Hematopoietic multipotent progenitor cell treated with erythropoietin and hydrocortisone succinate and interleukin-3 and kit ligand, for 8 days (in vitro differentiated cells): ENCODE results near the gene ASTN2.

ENCODE experiments used
- DNase-seq: peaks from one replicate; pipeline ENCODE4 v3.0.0-alpha.2; 2015

Gene ASTN2

GRCh38 chr9:116789081-116789480 is 625.8 kb downstream of the ASTN2 start:
- DNase-seq: no peak

DNA sequence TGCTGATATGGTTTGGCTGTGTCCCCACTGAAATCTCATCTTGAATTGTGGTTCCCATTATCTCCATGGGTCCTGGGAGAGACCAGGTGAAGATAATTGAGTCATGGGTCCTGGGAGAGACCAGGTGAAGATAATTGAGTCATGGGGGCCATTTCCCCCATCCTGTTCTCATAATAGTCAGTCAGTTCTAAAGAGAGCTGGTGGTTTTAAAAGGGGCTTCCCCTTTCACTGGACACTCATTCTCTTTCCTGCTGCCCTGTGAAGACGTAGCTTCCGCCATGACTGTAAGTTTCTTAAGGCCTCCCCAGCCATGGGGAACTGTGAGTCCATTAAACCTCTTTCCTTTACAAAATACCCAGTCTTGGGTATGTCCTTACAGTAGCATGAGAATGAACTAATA is 628.1 kb downstream of the ASTN2 start:
- no peak for DNase-seq

DNA sequence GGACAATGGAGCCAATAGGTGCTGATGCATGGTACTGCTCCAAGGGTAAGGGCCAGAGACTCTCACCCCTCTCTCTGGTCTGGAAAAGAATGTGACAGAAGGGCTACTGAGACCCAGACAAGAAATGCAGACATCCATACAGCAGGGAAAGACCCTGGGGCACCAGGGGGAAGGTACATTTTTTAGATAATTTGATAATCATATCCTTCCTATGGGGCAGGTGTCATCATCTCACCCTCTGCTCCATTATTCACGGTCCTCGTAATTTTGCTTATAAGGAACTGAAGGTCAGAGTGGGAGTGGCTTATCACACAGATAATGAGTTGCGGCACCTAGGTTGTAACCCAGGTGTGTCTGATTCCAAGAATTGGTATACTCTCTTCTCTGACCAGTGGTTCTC is 637.7 kb downstream of the ASTN2 start:
- DNase-seq: no peak

GRCh38 chr9:116774421-116775180 is 640.3 kb downstream of the ASTN2 start:
- no peak for DNase-seq

DNA sequence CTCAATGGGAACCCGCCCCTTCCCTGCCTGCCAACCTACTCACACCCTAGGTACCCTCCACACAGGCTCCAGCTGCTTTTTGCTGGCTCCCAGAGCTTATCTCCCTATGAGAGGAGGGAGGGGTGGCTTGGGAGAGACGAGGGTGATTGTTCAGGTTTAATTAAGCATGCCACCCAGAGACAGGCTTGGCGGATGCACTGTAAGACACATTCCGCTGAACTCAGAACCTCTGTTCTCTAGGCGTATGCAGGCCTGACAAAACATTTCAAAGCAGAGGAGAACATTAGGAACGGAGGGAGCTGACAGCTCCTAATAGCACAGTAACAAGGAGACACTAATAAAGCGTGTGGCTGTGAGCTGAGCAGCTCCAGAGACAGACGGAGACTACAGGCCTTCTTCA is 647.6 kb downstream of the ASTN2 start:
- no peak for DNase-seq

- no peak for DNase-seq
These were observed 649.8 kb downstream of the ASTN2 start for GRCh38 chr9:116765011-116765410.

DNA sequence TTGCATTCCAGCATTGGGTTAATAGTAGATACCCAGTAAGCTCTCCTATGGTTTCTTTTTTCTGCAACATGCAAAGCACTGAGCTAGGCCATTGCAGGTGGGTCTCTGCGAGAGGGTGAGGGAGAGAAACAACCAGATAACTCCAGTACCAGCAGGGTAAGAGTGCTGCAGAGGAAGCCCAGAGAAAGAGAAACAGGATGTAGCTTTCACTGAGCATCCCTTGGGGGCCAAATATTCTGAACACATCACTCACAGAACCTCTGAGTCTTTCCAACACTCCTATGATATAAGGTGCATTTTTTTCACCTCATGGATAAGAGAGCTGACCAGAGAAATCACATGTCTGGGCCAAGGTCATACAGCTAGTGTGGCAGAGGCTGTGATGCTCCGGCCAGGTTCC is 651.1 kb downstream of the ASTN2 start:
- no peak for DNase-seq

GRCh38 chr9:116760636-116761035 is 654.2 kb downstream of the ASTN2 start:
- no peak for DNase-seq

- DNase-seq: no peak
These were observed 657.8 kb downstream of the ASTN2 start for GRCh38 chr9:116757030-116757429.

DNA sequence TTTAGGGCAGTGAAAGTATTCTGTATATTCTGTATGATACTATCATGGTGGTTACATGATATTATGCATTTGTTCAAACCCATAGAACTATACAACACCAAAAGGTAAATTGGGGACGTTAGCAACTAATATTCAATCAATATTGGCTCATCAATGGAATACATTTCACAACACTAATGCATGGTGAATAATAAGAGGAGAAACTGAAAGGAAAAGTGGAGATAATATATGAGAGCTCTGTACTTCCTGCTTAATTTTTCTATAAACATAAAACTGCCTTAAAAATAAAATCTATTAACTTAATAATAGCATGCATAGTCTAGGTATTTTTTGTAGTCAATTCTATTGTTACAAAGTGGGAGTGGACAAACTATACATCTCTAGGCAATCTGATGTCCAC is 661.5 kb downstream of the ASTN2 start:
- no peak for DNase-seq

- DNase-seq: no peak
These were observed 664.3 kb downstream of the ASTN2 start for GRCh38 chr9:116750510-116750909.

DNA sequence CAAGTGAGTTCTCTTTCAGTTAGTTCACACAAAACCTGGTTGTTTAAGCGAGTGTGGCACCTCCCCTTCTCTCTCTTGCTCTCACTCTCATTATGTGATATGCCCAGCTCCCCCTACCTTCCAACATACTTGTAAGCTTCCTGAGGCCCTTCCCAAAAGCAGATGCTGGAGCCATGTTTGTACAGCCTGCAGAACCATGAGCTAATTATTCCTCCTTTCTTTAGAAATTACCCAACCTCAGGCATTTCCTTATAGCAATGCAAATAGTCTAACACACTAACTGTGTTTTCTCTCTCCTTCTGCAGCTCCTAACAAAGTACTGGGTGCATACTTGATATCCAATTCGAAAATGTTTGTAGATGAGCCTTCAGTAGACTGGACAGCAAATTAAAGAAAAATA is 665.1 kb downstream of the ASTN2 start:
- DNase-seq: no peak

- no peak for DNase-seq
These were observed 665.7 kb downstream of the ASTN2 start for GRCh38 chr9:116749176-116749575.

GRCh38 chr9:116741742-116742141 is 673.1 kb downstream of the ASTN2 start:
- DNase-seq: no peak

DNA sequence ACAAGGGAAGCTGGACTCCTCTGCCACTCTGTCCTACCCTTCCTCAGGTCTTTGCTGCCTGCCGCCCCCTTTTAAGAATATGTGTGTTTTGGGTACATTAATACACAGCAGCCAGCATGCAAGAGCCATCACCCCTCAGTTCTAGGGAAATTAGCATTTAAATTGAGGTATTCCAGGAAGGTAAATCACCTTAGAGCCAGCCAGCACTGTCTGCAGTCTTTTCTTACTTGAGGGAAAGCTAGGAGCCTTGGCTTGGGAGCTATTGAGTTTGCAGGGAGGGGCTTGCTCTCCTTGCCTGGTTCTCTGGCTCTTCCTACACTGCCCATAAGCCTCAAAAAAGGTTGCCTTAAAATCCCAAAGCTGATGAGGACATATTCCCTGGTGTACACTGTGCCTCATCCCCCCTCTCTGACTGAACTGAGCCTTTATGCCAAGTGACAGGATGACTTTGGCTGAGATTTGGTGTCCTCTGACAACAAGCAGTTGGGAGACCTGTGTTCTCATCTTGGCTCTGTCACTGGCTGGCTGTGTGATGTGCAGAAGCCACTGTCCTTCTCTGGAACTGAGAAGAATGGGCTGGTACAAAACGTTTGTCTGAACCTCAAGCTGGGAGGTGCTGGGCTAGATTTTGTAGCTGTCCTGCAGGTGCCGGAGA is 673.6 kb downstream of the ASTN2 start:
- DNase-seq: no peak

DNA sequence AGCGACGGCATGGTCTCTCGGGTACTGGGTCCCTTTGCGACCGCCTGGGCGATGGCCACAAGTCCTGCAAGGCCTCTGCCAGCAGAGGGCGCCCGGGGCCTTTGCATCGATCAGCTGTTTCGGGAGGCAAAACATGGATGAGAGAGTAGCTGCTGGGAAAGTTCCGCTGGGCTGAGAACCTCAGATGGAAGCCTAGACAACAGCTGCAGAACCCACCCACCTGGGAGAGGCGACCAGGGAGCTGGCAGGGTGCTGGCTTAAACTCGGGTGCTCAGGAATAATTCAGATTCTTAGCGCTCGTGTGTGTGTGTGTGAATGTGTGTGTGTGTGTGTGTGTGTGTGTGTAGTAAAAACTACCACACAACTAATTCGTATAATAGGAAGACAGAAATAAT is 677.7 kb downstream of the ASTN2 start:
- peak; percentile 74 for DNase-seq

DNA sequence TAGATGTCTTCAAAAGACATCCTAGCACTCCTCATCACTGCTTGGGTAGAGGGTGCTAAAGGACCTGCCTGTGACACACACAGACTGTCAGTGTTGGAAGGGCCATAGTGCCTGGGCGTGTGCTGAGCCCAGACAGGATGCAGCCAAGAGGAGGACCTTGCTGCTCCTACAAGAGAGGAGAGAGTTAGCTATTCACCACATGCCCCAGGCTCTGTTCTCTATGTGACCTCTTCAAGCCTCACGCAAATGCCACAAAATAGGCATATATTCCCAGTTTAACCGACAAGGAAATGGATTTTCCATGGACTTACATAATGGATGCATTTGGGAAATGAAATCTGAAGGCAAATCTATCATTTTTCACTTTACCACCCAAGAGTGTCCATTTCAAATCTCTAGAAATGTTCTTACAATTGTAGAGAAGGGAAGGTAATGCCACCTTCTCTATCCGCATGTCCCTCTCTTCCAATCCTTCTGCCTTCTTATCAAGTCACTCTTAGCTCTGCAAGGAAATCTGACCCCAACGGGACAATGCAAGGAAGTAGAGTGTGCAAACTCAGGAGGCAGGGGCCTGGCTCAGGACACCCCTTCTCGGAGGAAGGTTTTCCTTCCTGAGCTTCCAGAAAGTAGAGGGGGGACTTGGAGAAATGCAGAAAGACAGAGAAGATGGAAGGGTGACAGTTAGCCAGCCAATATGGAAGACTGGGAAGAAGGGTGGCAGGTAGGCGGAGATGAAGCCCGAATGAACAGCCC is 678.3 kb downstream of the ASTN2 start:
- no peak for DNase-seq

- no peak for DNase-seq
These were observed 681.7 kb downstream of the ASTN2 start for GRCh38 chr9:116733010-116733641.

GRCh38 chr9:116726602-116727001 is 688.3 kb downstream of the ASTN2 start:
- no peak for DNase-seq

DNA sequence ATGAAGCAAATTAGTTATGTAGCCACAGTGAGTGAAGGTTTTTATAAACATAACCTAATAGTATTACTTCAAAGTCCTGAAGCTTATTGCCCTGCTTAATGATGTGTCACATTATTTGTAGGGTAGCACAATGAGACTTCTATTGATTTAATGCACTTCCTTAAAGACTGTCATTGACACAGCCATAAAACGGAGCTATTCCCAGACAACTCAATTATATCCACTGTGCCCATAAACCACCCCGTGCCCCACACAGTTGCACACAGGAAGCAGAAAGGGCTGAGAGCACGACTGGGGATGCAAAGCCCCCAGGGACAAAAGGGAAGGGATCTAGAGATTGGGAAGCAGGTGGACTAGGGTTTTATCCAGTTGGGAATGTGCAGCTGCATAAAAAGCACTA is 690.7 kb downstream of the ASTN2 start:
- DNase-seq: no peak

GRCh38 chr9:116721944-116722343 is 692.9 kb downstream of the ASTN2 start:
- no peak for DNase-seq

GRCh38 chr9:116721411-116721810 is 693.4 kb downstream of the ASTN2 start:
- DNase-seq: no peak

DNA sequence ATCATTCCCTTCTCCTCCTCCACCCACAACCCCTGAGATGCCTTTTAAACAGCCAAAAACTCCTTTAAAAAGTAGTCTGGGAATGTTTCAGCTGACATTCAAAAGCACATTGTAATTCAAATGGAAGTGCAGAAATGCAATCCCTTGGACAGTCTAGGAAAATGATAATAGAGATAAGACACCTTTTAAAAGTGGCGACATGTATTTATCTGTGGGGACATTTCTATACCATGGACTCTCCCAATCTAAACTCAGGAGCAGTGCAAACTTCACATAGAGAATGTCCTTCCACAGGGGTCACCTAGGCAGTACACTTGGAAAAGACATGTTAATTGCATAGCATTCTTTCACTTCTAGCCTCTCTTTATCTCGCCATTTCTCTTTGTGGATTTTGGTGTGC is 694.7 kb downstream of the ASTN2 start:
- DNase-seq: no peak

DNA sequence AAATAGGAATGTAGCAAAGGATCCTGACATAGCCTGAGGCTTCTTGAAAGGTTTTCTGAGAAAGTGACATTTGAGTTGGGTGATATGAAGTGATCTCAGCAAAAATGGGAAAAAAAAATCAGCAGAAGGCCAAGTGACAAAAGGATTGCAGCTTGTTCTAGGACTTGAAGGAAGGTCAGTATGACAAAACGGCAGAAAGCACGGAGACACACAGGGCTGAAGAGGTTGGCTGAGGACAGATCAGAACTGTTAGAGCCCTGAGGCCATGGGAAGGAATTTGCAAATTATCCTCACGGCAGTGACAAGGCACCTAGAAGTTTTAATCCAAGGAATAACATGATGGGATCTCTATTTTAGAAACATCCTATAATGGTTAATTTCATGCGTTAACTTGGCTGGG is 696.7 kb downstream of the ASTN2 start:
- no peak for DNase-seq
